ENCODE data around the gene PGS1.

Gene PGS1

GRCh38 chr17:78390241-78391050 is 12.0 kb downstream of the PGS1 start:
- DNase-seq, result peak; percentile 26

- no peak for DNase-seq
These were observed 12.6 kb downstream of the PGS1 start for GRCh38 chr17:78391051-78391431.

GRCh38 chr17:78391843-78392242 is 13.4 kb downstream of the PGS1 start:
- DNase-seq, result no peak

GRCh38 chr17:78392295-78392694 is 13.8 kb downstream of the PGS1 start:
- no peak for DNase-seq

- no peak for DNase-seq
These were observed 15.1 kb downstream of the PGS1 start for GRCh38 chr17:78393575-78393974.

DNA sequence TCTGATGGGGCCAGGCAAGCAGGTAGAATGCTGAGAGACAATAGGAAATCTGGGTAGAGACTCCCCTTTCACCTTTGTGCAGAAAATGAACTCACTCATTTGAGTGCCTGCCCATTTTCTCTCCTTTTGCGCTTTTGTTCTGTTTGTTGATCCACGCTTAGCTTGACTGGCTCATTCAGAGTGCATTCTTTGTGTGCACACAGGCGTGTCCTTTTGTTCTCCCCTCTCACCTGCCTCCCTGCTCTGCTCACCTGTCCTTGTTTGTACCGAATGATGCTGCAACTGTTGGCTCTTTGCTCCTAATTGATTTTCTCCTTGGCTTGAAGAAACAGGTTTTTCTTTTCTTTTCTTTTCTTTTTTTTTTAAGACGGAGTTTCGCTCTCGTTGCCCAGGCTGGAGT is 15.8 kb downstream of the PGS1 start:
- no peak for DNase-seq

- DNase-seq, result no peak
These were observed 16.7 kb downstream of the PGS1 start for GRCh38 chr17:78395155-78395554.

DNA sequence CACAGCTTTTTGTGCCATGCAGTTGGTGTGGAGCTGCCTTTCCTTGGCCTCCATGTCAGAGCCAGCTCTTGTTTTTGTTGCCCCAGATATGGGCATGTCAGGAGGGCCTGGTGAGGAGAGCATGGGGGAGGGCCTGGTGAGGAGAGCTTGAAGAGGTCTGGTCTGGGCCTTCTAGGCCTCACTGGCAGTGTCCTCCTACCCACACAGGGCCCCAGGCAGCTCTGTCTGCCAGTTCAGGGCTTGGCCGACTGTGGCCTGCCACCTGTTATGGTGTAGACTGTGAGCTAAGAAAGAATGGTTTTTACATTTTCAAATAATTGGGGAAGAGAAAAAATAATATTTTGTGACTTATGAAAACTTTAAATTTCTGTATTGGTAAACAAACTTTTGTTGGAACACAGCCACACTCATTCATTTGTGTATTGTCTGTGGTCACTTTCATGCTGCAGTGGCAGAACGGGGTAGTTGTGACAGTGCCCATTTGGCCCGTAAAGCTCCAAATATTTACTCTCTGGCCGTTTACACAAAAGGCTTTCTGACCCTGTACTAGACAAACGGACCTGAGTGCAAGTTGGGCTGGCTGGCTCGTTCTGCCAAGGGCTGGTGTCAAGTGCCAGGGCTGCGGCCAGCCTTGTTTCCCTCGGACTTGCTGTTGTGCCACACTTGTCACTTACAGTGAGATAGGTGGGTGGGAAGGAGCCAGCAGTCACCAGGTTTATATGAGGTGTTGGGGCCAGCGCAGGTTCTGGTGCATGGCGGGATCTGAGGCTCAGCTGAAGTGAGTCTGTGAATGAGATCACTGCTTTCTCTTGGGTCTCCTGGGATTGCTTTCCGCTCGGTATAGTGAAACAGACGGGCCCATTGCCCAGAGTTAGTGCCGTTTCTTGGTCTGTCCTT is 18.2 kb downstream of the PGS1 start:
- DNase-seq, result no peak

GRCh38 chr17:78397681-78398101 is 19.2 kb downstream of the PGS1 start:
- DNase-seq, result no peak

DNA sequence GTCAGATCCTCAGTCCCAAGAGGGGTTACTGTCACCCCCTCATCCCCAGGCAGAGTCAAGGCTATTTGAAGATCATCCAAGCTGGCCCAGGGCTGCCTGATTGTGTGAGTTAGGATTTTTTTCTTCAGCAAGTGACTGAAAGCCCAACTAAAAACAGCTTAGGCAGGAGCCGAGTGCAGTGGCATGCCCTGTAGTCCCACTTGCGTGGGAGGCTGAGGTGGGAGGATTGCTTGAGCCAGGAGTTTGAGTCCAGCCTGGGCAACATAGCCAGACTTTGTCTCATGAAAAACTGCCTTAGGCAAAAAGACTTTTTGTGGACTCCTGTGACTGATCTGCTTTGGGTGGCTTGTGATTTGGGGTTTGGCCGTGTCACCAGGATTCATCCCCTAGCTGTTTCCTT is 19.9 kb downstream of the PGS1 start:
- DNase-seq, result no peak

- DNase-seq, result no peak
These were observed 20.7 kb downstream of the PGS1 start for GRCh38 chr17:78399028-78399692.

DNA sequence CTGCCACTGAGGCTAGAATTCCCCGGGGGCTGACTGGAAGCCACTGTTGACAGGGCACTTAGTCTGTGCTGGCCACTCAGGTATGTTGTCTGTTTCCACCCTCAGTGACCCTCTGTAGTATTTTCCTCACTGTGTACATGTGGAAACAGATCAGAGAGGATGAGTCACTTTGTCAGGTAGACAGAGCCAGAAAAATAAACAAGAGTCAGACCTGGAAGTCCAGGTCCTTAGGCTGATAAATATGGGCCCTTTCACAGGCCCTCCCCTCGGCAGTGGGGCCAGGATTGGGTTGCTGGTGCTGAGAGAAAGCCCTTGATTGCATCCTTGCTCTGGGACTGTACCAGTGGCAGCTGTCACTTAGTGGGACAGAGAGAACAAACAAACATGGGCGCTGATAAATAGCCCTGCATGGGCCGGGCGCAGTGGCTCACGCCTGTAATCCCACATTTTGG is 21.3 kb downstream of the PGS1 start:
- DNase-seq, result no peak

DNA sequence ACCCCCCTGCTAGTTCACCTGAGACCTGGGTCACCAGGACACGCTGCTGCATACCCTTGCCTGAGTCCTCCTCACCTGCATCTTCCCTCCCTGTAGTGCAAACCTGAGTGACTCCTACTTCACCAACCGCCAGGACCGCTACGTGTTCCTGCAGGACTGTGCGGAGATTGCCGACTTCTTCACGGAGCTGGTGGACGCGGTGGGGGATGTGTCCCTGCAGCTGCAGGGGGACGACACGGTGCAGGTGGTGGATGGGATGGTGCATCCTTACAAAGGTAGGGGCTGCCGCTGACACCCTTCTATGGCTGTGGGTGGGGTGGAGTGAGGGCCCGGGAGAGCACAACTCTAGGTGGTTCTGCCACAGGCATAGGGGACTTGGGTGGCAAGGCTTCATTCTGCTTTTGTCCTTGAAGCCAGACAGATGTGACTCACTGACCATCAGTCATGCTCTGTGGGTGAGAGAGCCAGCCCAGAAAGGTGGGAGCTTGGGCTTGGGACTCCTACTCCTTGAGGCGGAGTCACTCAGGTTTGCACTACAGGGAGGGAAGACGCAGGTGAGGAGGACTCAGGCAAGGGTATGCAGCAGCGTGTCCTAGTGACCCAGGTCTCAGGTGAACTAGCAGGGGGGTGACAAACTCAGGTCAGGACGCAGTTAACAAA is 22.3 kb downstream of the PGS1 start:
- no peak for DNase-seq

DNA sequence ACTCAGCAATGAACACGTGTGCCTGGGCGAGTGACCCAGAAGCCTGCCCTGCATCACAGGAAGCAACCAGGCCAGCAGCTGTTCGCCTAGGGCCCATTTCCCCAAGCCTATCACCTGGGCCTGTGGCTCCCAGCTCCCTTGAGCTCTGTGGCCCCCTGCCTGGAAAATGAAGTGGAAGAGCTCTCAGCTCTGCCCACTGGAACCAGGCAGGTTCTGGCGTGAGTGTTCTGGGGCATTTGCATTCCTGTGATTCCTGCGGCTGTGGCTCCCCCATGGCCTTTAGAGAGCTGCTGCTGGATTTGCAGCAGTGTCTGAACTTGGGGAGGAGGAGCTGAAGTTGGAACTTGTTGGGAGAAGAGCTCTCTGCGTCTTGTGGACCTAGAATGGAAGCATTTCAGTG is 22.8 kb downstream of the PGS1 start:
- DNase-seq, result no peak

DNA sequence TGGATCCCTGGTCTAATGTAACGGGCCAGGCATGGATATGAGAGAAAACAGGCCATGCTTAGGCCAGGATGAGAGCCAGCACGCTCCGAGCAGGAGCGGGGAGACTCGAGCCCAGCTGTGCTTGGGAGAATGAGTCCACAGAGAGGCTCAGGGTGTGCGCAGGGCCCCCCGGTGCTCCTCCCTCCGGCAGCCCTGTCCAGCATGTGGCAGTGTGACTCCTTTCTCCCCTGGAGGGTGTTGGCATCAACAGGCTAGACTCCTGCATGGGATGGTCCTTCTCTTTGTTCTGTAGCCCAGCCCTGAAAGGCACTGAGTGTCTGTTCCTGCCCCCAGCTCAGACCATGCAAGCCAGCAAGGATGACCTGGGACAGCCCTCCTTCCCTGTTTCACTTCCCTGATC is 23.4 kb downstream of the PGS1 start:
- DNase-seq, result no peak

GRCh38 chr17:78403822-78404221 is 25.4 kb downstream of the PGS1 start:
- no peak for DNase-seq

GRCh38 chr17:78406396-78406795 is 27.9 kb downstream of the PGS1 start:
- DNase-seq, result no peak

DNA sequence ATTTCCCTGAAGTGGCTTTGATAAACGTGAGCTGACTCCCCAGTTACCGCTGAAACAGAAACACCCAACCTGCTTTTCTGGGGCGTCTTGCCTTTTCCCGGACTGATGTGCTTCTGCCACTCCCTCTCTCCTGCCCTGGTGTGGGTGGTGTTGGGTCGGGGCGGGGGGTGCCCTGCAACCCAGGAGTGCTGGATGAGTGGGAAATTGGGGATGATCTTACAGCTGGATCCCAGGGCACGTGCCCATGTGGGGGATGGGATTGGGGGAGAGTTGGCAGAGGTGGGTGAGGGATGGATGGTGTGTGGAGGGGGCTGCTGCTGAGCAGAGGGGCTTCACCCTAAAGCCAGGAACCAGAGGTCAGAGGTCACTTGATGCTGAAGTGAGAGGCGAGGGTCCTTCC is 28.5 kb downstream of the PGS1 start:
- no peak for DNase-seq

DNA sequence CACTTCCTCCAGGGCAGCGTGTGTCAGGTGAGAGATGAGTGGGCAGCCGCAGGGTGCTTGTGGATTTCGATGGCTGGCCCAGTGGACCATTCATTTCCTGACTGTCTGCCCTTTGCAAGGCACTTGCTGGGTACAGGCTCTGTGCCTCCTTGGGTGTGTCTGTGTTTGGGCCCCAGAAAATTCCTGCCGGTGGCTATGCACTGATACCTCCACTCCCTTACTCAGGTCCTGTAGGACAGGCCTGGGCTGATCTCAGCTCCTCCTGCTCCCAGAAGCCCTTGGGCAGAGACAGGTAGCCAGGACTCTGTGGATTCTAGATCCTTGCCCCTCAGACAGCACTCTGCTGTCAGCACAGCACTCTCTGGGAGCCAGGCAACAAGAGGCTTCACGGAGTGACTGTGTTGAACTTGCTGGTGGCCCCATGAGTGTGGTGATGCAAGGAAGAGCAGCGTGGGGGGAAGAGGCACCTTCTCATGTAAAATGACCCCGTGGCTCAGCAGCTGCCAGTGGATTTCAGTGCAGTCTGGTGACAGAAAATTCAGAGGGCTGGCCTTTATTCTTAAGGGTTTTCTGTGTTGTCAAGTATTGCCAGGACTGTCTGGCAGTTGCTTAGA is 29.0 kb downstream of the PGS1 start:
- DNase-seq, result no peak

DNA sequence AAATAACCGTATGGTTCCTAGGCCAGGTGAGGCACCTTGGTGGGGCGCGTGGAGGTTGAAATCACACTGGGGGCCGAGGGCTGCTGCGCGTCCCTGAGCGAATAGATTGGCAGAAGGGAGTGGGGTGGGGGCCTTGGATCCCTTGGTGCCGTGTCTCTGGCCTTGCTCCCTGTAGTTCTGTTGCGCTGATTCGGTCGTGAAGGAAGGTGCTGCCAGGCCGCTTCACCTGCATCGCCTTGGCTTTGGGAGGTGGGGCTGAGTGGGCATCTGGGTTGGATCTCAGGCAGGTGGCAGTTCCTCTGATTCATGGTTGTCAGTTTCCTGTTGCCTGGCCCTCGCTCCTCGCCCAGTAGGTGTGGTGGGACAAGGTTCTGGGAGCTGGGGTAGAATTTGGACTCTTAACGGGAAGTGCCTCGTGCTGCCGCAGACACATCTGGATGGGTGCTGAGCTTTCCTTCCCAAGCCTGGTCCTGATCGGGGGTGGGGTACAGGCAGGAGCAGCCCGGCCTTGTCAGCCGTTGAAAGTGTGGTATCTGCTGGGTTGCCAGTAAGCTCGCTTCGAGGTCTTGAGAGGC is 30.1 kb downstream of the PGS1 start:
- DNase-seq, result no peak

- no peak for DNase-seq
These were observed 30.9 kb downstream of the PGS1 start for GRCh38 chr17:78409191-78409928.
